H9 (cell line): Measurements from ENCODE around the gene YJU2. TPM values are rescaled to one million over a fixed set of nuclear protein-coding genes. Genes with fewer than 3 reads are reported as not detected.

Experiments
- DNase-seq: peaks from one replicate; pipeline ENCODE4 v3.0.0-alpha.2; 2017
- H2AFZ ChIP-seq: one replicate; pipeline ENCODE4 v1.6.1; 2013; ENCODE audit warnings: mild to moderate bottlenecking, low read length, control low read depth, moderate library complexity
- H2AK5ac ChIP-seq: 2 replicates; pipeline ENCODE4 v1.6.1; 2013; ENCODE audit warnings: low read length, control low read depth, mixed read lengths; ENCODE audit not compliant: insufficient read length
- H2BK120ac ChIP-seq: one replicate; pipeline ENCODE4 v1.6.1; 2013; ENCODE audit warnings: low read depth, mild to moderate bottlenecking, low read length, control low read depth, inconsistent platforms; ENCODE audit not compliant: poor library complexity, severe bottlenecking
- H2BK12ac ChIP-seq: 2 replicates; pipeline ENCODE4 v1.6.1; 2013; ENCODE audit warnings: low read length, control low read depth, mixed read lengths, low read depth; ENCODE audit not compliant: insufficient read length
- H2BK15ac ChIP-seq: 2 replicates; pipeline ENCODE4 v1.6.1; 2013; ENCODE audit warnings: low read depth, low read length, control low read depth
- H2BK20ac ChIP-seq: one replicate; pipeline ENCODE4 v1.6.1; 2013; ENCODE audit warnings: low read depth, mild to moderate bottlenecking, low read length, control low read depth, inconsistent platforms; ENCODE audit not compliant: poor library complexity, severe bottlenecking
- H2BK5ac ChIP-seq: 2 replicates; pipeline ENCODE4 v1.6.1; 2013; ENCODE audit warnings: low read length, control low read depth, mixed read lengths; ENCODE audit not compliant: insufficient read length
- H3K14ac ChIP-seq: 2 replicates; pipeline ENCODE4 v1.6.1; 2013; ENCODE audit warnings: low read length, control low read depth; ENCODE audit not compliant: insufficient read depth
- H3K18ac ChIP-seq: 2 replicates; pipeline ENCODE4 v1.6.1; 2013; ENCODE audit warnings: low read depth, mild to moderate bottlenecking, mixed read lengths, low read length, control low read depth; ENCODE audit not compliant: insufficient read length
- H3K23ac ChIP-seq: 2 replicates; pipeline ENCODE4 v1.6.1; 2013; ENCODE audit warnings: low read length, control low read depth, mixed read lengths, low read depth; ENCODE audit not compliant: insufficient read length
- H3K23me2 ChIP-seq: 2 replicates; pipeline ENCODE4 v1.6.1; 2013; ENCODE audit warnings: low read depth, mild to moderate bottlenecking, mixed read lengths, low read length, control low read depth; ENCODE audit not compliant: insufficient read length, poor library complexity, severe bottlenecking
- H3K27ac ChIP-seq: 2 replicates; pipeline ENCODE4 v1.5.1; 2013; ENCODE audit warnings: low read length, control low read depth, mixed read lengths, low read depth; ENCODE audit not compliant: insufficient read length
- H3K27me3 ChIP-seq: 2 replicates; pipeline ENCODE4 v1.6.1; 2013; ENCODE audit warnings: low read length, control low read depth, inconsistent platforms; ENCODE audit not compliant: insufficient read depth
- H3K4ac ChIP-seq: 2 replicates; pipeline ENCODE4 v1.6.1; 2013; ENCODE audit warnings: low read depth, mild to moderate bottlenecking, control low read depth, inconsistent platforms, low read length, moderate library complexity
- H3K4me1 ChIP-seq: 2 replicates; pipeline ENCODE4 v1.6.1; 2013; ENCODE audit warnings: low read length, control low read depth, inconsistent platforms; ENCODE audit not compliant: insufficient read depth
- H3K4me2 ChIP-seq: 2 replicates; pipeline ENCODE4 v1.6.1; 2013; ENCODE audit warnings: low read length, control low read depth, mixed read lengths; ENCODE audit not compliant: insufficient read length, insufficient read depth
- H3K56ac ChIP-seq: 2 replicates; pipeline ENCODE4 v1.6.1; 2013; ENCODE audit warnings: low read depth, mild to moderate bottlenecking, mixed read lengths, low read length, control low read depth; ENCODE audit not compliant: insufficient read length
- H3K79me1 ChIP-seq: 2 replicates; pipeline ENCODE4 v1.6.1; 2013; ENCODE audit warnings: low read depth, mild to moderate bottlenecking, moderate library complexity, low read length, control low read depth, inconsistent platforms; ENCODE audit not compliant: insufficient read depth, poor library complexity, severe bottlenecking
- H3K79me2 ChIP-seq: 2 replicates; pipeline ENCODE4 v1.6.1; 2013; ENCODE audit warnings: low read length, control low read depth, inconsistent platforms; ENCODE audit not compliant: insufficient read depth
- H3K9ac ChIP-seq: 2 replicates; pipeline ENCODE4 v1.6.1; 2013; ENCODE audit warnings: low read length, control low read depth, mixed read lengths; ENCODE audit not compliant: insufficient read length; ENCODE audit errors: extremely low read depth
- H3K9me3 ChIP-seq: one replicate; pipeline ENCODE4 v1.6.1; 2013; ENCODE audit warnings: low read depth, low read length, inconsistent platforms; ENCODE audit not compliant: control insufficient read depth
- H3T11ph ChIP-seq: one replicate; pipeline ENCODE4 v1.6.1; 2013; ENCODE audit warnings: mild to moderate bottlenecking, low read length, control low read depth, inconsistent platforms
- H4K20me1 ChIP-seq: one replicate; pipeline ENCODE4 v1.6.1; 2013; ENCODE audit not compliant: control insufficient read depth, insufficient read length, insufficient read depth
- H4K5ac ChIP-seq: 2 replicates; pipeline ENCODE4 v1.6.1; 2013; ENCODE audit warnings: low read depth, mild to moderate bottlenecking, mixed read lengths, low read length, control low read depth; ENCODE audit not compliant: insufficient read length
- H4K8ac ChIP-seq: replicated peaks from 2 replicates; pipeline ENCODE4 v1.6.1; 2013; ENCODE audit warnings: low read length, control low read depth, mixed read lengths, low read depth; ENCODE audit not compliant: insufficient read length
- H4K91ac ChIP-seq: 2 replicates; pipeline ENCODE4 v1.6.1; 2013; ENCODE audit warnings: low read depth, mild to moderate bottlenecking, moderate library complexity, mixed read lengths, low read length, control low read depth; ENCODE audit not compliant: insufficient read length
- H3K27ac Mint-ChIP-seq, 3 experiments: 2 replicates in 2 of 3; 3 replicates in 1 of 3; pipeline ENCODE4 v1.8.0; 2020 to 2021; ENCODE audit warnings: mixed read lengths in 3 of 3, mild to moderate bottlenecking in 1 of 3, moderate library complexity in 1 of 3
- H3K27me3 Mint-ChIP-seq: 2 replicates; pipeline ENCODE4 v1.8.0; 2021; ENCODE audit warnings: low read depth, mild to moderate bottlenecking, moderate library complexity, mixed read lengths
- H3K36me3 Mint-ChIP-seq, 3 experiments: 2 replicates in 2 of 3; 3 replicates in 1 of 3; pipeline ENCODE4 v1.8.0; 2020 to 2021; ENCODE audit warnings: low read depth in 3 of 3, mixed read lengths in 3 of 3; ENCODE audit not compliant: insufficient read depth in 1 of 3
- H3K4me1 Mint-ChIP-seq, 2 experiments: 2 replicates each; pipeline ENCODE4 v1.8.0; 2020; ENCODE audit warnings: mixed read lengths in 2 of 2
- H3K4me3 Mint-ChIP-seq, 2 experiments: 2 replicates in 1 of 2; 3 replicates in 1 of 2; pipeline ENCODE4 v1.8.0; 2020 to 2021; ENCODE audit warnings: mild to moderate bottlenecking in 2 of 2, mixed read lengths in 2 of 2, moderate library complexity in 1 of 2
- H3K9me3 Mint-ChIP-seq, 2 experiments: 2 replicates in 1 of 2; 3 replicates in 1 of 2; pipeline ENCODE4 v1.8.0; 2020; ENCODE audit warnings: mild to moderate bottlenecking in 2 of 2, mixed read lengths in 2 of 2, moderate library complexity in 1 of 2
- WGBS: extraction: QIAGEN DNeasy Blood & Tissue Kit; methylation state at CpG from one replicate; pipeline ENCODE4 v1.1.7; 2013; ENCODE audit warnings: missing lambda C conversion rate, low lambda C conversion rate, mixed read lengths; ENCODE audit not compliant: insufficient read length; ENCODE audit errors: extremely low coverage; 5-methylcytosine and 5-hydroxymethylcytosine counted together
- total RNA-seq: library from RNA; stranded (reverse); gene quantifications from 2 replicates; pipeline ENCODE4 v1.2.1, GENCODE V29; 2021
- TF ChIP-seq, protein P1 (sequence below): fragments of 200-600 bp; sonication (generic); conservative IDR thresholded peaks from 3 replicates; pipeline ENCODE4 v1.8.0; 2021; ENCODE audit warnings: antibody characterized with exemption, mild to moderate bottlenecking

Gene YJU2
- total RNA-seq, 1 experiment from 2014 or later = 31.0 TPM

DNA sequence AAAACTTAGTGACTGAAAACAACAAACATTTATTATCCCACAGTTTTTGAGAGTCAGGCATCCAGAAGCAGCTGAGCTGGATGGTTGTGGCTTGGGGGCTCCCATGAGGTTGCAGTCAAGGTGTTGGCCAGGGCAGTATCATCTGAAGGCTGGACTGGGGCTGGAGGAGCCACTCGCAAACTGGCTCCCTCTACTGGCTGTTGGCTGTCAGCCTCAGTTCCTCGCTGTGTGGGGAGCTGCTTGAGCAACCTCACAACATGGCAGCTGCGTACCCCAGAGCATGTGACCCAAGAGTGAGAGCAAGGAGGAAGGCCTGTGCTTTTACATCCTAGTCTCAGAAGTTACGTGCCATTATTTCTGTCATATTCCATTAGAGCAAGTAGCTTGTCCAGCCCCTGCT is 9.7 kb downstream of the YJU2 start:
- Histone ChIP-seq H3K56ac (no peak overlapping the region), H3K79me2 (no peaks in the 10 kb centered on the region), H2BK20ac (no peak overlapping the region), H4K5ac (no peak overlapping the region), H3K27me3 (no peaks in the 10 kb centered on the region), H3K4me1 (no peaks in the 10 kb centered on the region), H3K23ac (no peak overlapping the region), H2BK120ac (no peak overlapping the region), H2AK5ac (no peak overlapping the region), H3K27ac (no peak overlapping the region), H3K4me2 (no peak overlapping the region), H2BK5ac (no peak overlapping the region), H2BK12ac (no peak overlapping the region), H3K9me3 (peaks cover 8% of the 10 kb centered on the region), H4K8ac (no peak overlapping the region), H3K9ac (no peak overlapping the region), H3K79me1 (no peaks in the 10 kb centered on the region), H2AFZ (no peak overlapping the region), H4K20me1 (no peaks in the 10 kb centered on the region), H3K23me2 (no peaks in the 10 kb centered on the region), H3K4ac (no peak overlapping the region), H2BK15ac (no peak overlapping the region), H4K91ac (no peak overlapping the region), H3K14ac (no peak overlapping the region), H3T11ph (no peak overlapping the region), H3K18ac (no peak overlapping the region)
- peaks cover 55 to 80% (median 76%) of the 10 kb centered on the region in 3 experiments for H3K36me3 Mint-ChIP-seq
- peaks cover 21 to 31% of the 10 kb centered on the region in 2 experiments for H3K9me3 Mint-ChIP-seq
- no CpG with 5 or more reads among the region's 4 CpGs for WGBS
- no peaks in the 10 kb centered on the region for H3K27me3 Mint-ChIP-seq
- no peak overlapping the region for H3K4me3 Mint-ChIP-seq
- no peaks in the 10 kb centered on the region for H3K4me1 Mint-ChIP-seq
- H3K27ac Mint-ChIP-seq = no peak overlapping the region
- DNase-seq = no peak
- TF ChIP-seq, protein P1, sequence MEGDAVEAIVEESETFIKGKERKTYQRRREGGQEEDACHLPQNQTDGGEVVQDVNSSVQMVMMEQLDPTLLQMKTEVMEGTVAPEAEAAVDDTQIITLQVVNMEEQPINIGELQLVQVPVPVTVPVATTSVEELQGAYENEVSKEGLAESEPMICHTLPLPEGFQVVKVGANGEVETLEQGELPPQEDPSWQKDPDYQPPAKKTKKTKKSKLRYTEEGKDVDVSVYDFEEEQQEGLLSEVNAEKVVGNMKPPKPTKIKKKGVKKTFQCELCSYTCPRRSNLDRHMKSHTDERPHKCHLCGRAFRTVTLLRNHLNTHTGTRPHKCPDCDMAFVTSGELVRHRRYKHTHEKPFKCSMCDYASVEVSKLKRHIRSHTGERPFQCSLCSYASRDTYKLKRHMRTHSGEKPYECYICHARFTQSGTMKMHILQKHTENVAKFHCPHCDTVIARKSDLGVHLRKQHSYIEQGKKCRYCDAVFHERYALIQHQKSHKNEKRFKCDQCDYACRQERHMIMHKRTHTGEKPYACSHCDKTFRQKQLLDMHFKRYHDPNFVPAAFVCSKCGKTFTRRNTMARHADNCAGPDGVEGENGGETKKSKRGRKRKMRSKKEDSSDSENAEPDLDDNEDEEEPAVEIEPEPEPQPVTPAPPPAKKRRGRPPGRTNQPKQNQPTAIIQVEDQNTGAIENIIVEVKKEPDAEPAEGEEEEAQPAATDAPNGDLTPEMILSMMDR = peak; percentile 50; the same call in 2 of the 3 replicates
